Muscle of back (tissue), 11 donors: Measurements from ENCODE around the gene ZP2. TPM values are rescaled to one million over a fixed set of nuclear protein-coding genes. Genes with fewer than 3 reads are reported as not detected.
A peak's percentile ranks its signal among the peaks of the same experiment; 100 is the strongest.
"Not testable (repeated sequence)": the region's sequence is repeated elsewhere in the genome, so short reads cannot be mapped to it uniquely, and the experiment has no call there.

Source experiments
- DNase-seq, 3 donors: peaks; one replicate each; pipeline versions ENCODE4 v3.0.0 to v3.0.0-alpha.2; 2013
- polyA plus RNA-seq, 10 donors: library from polyadenylated mRNA; unstranded; fragments of 120-200 nt; gene quantifications; one replicate each; pipeline ENCODE4 v1.2.1, GENCODE V29; 2013; ENCODE audit not compliant: insufficient read length in 10 of 10

Gene ZP2
- polyA plus RNA-seq, 10 donors, result 0.13 to 1.1 (median 0.35) TPM; not detected in 1

DNA sequence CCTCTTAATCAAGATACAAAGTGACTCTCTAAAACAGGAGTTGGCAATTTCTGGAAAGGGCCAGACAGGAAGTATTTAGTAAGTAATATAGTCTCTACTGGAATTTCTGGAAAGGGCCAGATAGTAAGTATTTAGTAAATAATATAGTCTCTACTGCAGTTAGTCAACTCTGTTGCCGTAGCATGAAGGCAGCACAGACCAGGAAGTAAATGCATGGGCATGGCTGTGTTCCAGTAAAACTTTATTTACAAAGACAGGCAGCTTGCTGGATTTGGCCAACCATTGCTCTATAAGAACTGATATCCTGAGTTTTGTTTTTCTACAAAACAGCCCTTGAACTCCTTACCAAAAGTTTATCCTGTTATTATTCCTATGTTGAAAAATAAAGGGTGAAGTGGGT is 36.0 kb downstream of the ZP2 start:
- no peak for DNase-seq

DNA sequence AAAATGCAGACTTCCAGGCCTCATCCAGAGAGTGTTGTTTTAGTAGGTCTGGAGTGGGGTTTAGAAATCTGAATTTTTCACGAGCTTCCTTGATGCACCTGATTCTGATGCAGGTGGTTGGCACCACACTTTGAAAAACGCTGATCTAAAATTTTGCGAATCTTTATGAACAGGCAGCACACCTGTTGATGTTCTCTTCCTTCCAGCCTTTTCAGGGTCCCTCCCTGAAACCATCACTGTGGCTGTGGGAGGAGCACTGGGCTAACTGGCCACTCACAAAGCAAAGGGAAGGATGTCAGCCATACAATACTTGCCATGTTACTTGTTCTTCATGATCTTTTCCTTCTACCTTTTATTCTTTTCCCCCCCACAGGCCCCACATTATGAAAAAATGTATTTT is 38.7 kb downstream of the ZP2 start:
- DNase-seq, result no peak

GRCh38 chr16:21170116-21170515 is 41.3 kb downstream of the ZP2 start:
- DNase-seq, result not testable (repeated sequence)

GRCh38 chr16:21169249-21169981 is 42.0 kb downstream of the ZP2 start:
- no peak for DNase-seq

DNA sequence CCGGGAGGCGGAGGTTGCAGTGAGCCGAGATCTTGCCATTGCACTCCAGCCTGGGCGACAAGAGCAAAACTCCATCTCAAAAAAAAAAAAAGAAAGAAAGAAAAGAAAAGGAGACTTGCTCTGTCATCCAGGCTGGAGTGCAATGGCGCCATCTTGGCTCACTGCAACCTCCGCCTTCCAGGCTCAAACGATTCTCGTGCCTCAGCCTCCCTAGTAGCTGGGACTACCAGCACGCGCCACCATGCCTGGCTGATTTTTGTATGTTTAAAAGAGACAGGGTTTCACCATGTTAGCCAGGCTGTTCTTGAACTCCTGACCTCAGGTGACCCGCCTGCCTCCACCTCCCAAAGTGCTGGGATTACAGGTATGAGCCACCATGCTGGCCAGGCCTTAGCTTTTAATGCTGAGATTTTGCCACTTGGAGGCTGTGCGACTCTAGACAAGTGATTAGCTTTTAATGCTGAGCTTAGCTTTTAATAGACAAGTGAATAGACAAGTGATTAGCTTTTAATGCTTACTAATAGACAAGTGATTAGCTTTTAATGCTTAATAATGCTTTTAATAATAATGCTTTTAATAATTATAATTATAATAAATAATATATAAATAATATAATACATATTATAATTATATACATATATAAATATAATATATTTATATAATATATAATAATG is 43.3 kb downstream of the ZP2 start:
- no peak for DNase-seq

GRCh38 chr16:21167360-21167759 is 44.0 kb downstream of the ZP2 start:
- peak in 1 of 3 donors; percentile 54 for DNase-seq

DNA sequence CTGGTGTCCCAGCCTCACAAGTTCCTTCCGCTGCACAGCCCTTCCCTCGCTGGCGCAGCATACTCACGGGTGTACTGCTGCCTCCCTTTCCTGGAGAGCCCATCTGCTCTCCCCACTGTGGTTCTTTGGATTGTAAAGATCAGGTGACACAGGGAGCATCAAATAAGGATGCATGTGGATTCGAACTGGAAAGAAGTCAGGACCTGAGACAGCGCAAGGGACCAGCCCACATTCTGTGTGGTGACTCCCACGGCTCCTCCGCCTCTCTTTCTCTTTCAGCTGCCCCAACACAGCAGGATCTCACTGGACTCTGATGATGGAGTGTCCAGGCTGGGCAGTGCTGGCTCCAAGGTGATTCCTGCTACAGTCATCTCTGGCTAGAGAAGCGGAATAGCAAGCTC is 44.8 kb downstream of the ZP2 start:
- DNase-seq, result no peak

DNA sequence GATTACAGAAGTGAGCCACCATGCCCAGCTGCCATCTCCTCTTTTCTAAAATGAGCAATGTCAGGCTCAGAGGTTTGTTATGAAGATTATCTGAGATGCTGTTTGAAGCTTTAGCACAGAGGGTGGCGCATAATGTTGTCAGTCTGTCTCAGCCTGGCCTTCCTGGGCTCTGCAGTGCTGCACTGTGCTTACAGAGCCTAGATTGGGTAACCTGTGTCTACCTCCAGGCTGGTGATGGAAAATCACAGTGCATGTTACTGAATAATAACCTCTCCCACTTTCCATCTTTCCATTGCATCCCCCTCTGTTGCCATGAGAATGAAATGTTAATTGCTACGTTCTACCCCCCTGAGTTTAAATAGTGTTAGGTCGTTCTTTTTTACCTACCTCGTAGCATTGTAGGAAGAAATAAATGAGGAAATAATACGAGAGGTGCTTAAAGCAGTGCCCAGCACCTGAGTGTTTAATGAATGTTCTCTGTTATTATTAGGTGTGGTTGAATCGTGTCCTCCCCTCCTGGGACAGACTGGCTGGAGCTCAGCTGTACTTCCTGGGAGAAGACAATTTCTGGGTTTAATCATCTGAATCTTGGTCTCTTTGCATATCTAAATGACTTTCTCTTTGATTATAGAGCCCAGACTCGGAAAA is 46.7 kb downstream of the ZP2 start:
- DNase-seq, result no peak

GRCh38 chr16:21163576-21163975 is 47.8 kb downstream of the ZP2 start:
- DNase-seq, result no peak

GRCh38 chr16:21162661-21163151 is 48.7 kb downstream of the ZP2 start:
- peak; percentile 66 to 76 (median 75) for DNase-seq

DNA sequence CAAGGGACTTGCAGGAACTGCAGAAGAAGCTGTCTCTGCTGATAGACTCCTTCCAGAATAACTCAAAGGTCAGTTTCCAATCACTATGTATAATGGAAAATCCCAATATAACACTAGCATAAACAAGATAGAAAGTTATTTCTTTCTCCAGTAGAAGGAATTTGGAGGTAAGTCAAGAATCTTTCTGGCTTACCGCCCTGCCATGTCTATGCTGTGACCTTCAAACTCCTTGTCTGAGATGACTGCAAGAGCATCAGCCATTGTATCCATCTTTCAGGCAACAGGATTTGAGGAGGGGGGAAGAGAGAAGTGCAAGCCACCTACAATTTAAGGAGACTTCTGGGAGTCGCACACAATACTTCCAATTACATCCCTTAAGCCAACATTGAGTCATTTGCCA is 50.2 kb downstream of the ZP2 start:
- no peak for DNase-seq

GRCh38 chr16:21160276-21160675 is 51.1 kb downstream of the ZP2 start:
- no peak for DNase-seq

DNA sequence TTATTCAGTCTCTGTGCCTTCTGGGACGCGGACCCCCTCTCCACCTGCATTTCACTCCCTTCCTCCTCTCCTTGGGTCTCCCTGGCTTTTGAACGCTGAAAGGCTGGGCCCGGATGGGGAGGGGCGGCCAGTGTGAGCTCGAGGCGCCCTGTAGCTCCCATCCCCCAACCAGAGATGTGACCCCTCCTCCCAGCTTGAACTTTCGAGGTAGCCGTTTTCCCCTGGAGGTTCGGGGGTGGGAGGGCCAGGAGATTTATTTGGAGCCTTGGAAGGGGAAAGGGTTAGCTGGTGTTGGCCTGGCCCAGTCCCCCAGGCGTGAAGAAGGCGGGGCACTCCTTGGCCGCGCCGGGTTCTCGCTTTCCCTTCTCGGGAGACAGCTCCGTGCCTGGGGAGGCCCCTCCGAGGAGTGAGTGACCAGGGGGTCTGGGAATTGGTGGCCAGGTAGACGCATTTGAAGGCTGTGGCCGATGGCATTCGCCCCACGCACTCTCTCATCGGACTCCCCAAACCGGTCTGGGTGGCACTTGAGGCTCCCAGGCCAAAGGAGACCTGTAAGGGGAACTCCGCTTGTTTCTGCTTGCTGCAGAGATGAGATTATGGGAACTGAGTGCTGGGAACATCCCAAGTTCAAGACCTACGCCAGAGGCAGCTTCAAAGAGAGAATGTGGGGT is 52.0 kb downstream of the ZP2 start:
- peak in 2 of 3 donors; percentile 37 to 72 for DNase-seq

- peak; percentile 72 to 91 (median 84) for DNase-seq
Observed at GRCh38 chr16:21158208-21159110, 52.9 kb downstream of the ZP2 start, which contains the start of gene LDAF1. Gene LDAF1, plus strand, starts transcription at chr16:21158674. Its CDS starts 2,509 bp downstream, at chr16:21161183.

DNA sequence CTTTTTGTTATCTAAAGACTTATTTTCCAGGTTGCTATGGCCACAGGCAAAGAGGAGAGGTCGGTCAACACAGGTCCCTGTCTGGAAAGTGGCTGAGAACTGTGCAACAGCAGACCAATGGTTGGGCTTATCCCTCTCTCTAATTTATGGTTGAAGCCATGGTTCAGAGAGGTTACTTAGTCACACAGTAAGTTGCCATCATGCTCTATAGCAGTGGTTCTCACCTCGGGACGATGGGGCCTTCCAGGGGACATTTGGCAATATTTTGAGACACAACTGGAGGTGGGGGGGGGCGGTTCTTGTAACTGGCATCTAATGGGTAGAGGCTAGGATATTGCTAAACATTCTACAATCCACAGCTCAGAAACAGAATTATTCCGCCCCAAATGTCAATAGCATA is 53.7 kb downstream of the ZP2 start:
- DNase-seq, result no peak

DNA sequence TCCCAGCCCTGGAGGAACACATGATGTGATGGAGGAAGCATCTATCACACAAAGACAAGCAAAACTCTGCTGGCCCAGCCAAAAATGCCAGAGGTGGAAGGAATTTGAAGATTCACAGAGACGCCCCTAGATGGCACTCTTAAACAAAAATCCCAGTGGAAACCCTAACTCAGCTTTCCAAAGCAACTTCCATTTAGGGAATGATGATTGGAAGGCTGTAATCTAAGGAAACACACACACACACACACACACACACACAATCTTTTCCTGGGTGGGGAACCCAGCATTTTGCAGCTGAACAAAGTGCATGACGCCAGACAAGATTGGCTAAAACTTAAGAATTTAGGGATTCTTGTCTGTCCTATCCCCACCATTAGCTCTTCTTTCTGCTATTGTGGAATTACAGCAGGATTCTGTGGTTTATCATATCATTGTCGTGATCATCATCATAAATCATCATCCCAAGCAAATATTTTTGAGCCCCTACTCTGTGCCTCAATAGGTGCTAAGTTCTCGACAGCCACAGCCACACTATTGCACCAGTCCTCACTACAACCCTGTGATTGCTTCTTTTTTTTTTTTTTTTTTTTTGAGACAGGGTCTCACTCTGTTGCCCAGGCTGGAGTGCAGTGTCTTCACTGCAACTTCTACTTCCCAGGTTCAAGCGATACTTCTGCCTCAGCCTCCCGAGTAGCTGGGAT is 54.5 kb downstream of the ZP2 start:
- DNase-seq, result peak; percentile 69 to 76 (median 74)

GRCh38 chr16:21156011-21156410 is 55.4 kb downstream of the ZP2 start:
- DNase-seq, result not testable (repeated sequence)

GRCh38 chr16:21153124-21153729 is 58.1 kb downstream of the ZP2 start:
- DNase-seq, result not testable (repeated sequence)

- DNase-seq, result not testable (repeated sequence)
Observed at GRCh38 chr16:21152160-21153030, 59.0 kb downstream of the ZP2 start.
